ENCODE results near the gene DUOX1.

Gene DUOX1

DNA sequence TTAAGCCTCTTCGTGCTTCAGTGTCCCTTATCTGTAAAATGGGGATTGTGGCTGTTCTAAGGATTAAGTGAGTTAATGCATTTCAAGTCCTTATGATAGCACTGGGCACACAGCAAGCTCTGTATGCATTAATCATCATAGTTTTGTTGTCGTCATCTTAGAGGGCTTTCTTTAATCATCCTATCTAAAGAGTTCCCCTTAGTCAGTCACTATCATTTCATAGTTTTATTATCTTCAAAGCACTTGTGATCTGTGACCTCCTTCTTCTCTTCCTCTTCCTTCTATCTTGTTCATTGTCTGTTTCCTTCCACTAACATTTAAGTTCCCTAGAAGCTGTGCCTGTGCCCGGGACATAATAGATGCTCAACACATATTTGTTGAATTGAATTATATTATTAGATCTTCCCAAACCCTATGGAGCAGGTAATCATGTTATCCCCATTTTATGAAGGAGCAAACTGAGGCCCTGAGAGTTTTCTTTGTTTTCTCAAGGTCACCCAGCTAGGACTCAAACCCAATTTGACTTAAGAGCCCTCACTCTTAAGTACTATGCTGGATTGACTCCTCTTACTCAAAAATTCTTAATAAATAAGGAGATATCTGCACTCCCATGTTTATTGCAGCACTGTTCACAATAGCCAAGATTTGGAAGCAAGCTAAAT is 40.0 kb upstream of the DUOX1 start:
- in situ Hi-C loops (cut with HindIII; ENCODE audit: low sequenced_read_pairs) = no loop called here
- H3K4me3 ChIP-seq (ENCODE audit: low read depth, low read length) = no peak overlapping the region
- DNase-seq (ENCODE audit: low read depth, low spot score) = no peak
- TF ChIP-seq, protein P1, sequence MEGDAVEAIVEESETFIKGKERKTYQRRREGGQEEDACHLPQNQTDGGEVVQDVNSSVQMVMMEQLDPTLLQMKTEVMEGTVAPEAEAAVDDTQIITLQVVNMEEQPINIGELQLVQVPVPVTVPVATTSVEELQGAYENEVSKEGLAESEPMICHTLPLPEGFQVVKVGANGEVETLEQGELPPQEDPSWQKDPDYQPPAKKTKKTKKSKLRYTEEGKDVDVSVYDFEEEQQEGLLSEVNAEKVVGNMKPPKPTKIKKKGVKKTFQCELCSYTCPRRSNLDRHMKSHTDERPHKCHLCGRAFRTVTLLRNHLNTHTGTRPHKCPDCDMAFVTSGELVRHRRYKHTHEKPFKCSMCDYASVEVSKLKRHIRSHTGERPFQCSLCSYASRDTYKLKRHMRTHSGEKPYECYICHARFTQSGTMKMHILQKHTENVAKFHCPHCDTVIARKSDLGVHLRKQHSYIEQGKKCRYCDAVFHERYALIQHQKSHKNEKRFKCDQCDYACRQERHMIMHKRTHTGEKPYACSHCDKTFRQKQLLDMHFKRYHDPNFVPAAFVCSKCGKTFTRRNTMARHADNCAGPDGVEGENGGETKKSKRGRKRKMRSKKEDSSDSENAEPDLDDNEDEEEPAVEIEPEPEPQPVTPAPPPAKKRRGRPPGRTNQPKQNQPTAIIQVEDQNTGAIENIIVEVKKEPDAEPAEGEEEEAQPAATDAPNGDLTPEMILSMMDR (IDR thresholded peaks at IDR 0.05; ENCODE audit: low read depth, low read length) = no peak

DNA sequence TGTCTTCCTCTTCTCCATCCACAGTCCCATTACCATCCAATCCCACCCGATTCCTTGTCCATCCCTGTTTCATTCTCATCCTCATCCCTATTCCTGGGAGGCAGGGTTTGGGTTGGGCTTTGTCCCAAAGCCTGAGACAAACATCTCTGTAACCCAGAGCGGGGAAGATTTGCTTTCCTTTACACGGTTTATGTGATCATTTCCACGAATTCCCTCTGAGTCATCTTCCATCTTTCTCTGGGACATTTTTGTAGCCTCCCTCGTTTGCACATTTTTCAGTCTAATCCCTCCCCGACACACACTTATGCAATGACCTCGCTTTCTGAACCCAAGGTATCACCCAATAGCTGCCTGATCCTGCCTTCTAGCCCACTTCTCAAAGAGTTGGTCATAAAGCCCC is 38.6 kb upstream of the DUOX1 start:
- H3K4me3 ChIP-seq (ENCODE audit: low read depth, low read length) = no peak overlapping the region
- TF ChIP-seq, protein P1 (IDR thresholded peaks at IDR 0.05; ENCODE audit: low read depth, low read length) = no peak
- no peak for DNase-seq (ENCODE audit: low read depth, low spot score)
- in situ Hi-C loops (cut with HindIII; ENCODE audit: low sequenced_read_pairs) = no loop called here

DNA sequence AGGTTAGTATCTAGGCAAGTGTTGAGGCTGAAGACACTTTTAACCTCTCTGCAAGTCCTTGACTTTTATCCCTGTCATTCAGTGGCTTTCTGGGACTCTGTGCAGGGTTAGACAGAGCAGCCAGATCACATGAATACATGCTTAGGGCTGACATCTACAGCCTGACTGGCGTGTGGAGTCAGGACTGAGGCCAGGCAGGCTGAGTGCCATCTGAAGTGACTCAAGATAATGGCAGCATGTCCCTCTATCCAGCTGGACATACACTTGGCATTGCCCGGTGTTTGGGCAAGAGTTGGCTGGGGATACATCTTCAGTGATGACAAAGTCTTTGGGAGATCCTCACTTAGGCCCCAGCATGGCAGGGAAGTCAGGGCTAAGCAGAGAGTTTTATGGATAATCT is 38.2 kb upstream of the DUOX1 start:
- TF ChIP-seq, protein P1 (IDR thresholded peaks at IDR 0.05; ENCODE audit: low read depth, low read length) = no peak
- DNase-seq (ENCODE audit: low read depth, low spot score) = no peak
- in situ Hi-C loops (cut with HindIII; ENCODE audit: low sequenced_read_pairs) = no loop called here
- H3K4me3 ChIP-seq (ENCODE audit: low read depth, low read length) = no peak overlapping the region

DNA sequence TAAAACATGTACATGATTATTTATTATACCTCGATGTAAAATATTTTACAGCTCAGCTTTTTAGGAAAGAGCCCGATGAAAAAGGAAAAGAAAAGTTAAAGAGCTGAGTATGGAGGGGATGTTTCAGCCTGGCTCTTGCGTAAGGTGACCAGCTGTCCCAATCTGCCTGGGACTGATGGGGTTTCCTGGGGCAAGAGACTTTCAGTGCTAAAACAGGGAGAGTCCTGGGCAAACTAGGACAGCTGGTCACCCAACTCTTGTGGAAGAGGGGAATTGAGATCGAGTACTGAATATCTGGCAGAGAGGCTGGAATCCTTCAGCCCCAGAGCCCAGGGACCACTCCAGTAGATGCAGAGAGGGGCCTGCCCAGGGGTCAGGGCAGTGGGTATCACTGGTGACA is 36.8 kb upstream of the DUOX1 start:
- TF ChIP-seq, protein P1 (IDR thresholded peaks at IDR 0.05; ENCODE audit: low read depth, low read length) = no peak
- in situ Hi-C loops (cut with HindIII; ENCODE audit: low sequenced_read_pairs) = no loop called here
- H3K4me3 ChIP-seq (ENCODE audit: low read depth, low read length) = no peak overlapping the region
- DNase-seq (ENCODE audit: low read depth, low spot score) = no peak

DNA sequence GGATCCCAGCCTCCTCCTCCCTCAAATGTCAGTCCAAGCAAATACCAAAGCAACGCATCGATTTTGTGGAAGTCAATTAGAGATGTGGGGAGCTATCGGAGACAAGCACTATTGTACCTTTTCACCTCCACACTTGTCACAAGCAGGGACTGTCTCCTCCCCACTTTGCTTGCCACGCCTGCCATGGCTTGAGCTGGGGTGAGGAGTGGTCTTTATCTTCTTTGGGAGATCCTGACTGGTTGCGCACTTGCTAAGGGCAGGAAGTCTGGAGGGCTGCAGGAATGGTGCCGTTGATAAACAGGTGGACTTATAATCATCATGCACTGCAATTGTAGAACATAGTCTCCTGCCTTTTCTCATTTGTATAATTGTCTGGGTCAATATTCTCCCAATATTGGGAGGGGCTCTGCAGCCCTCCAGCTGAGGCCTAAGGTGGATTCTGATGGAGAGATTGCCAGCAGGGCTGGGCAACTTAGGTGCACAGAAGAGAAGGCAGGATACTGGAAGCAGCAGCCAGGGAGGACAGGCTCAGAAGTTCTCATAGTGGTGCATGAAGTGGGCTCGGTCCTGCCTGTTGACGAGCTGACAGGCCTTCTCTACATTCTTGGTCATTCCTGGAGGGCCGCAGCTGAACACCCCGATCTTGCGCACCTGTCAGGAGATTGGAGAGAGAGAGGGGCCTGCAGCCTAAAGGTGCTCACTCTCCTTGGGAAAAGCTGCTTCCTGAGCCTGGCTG is 36.0 kb upstream of the DUOX1 start:
- H3K4me3 ChIP-seq (ENCODE audit: low read depth, low read length) = no peak overlapping the region
- in situ Hi-C loops (cut with HindIII; ENCODE audit: low sequenced_read_pairs) = no loop called here
- TF ChIP-seq, protein P1 (IDR thresholded peaks at IDR 0.05; ENCODE audit: low read depth, low read length) = no peak
- no peak for DNase-seq (ENCODE audit: low read depth, low spot score)

DNA sequence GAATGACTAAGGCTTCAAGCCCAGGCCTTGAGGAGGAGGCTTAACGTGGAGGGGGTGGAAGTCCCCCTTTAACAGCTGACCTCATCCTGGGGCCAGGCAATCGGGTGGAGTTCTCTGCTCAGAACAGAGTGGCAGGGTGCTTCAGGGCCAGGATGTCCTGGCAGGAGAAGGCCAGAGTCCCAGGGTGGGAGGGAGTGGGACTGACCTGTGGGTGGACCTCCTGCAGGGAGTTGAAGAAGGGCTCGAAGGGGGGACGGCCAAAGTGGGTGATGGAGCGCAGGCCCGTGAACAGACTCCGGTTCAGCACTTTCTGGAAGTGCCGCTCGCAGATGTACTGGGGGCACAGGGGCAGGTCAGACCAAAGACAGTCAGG is 35.5 kb upstream of the DUOX1 start:
- in situ Hi-C loops (cut with HindIII; ENCODE audit: low sequenced_read_pairs) = no loop called here
- no peak overlapping the region for H3K4me3 ChIP-seq (ENCODE audit: low read depth, low read length)
- TF ChIP-seq, protein P1 (IDR thresholded peaks at IDR 0.05; ENCODE audit: low read depth, low read length) = no peak
- no peak for DNase-seq (ENCODE audit: low read depth, low spot score)

Data from astrocyte of the spinal cord (primary cell).